DOHH2 (cell line): ENCODE results near the gene RAD51D.
A peak's percentile ranks its signal among the peaks of the same experiment; 100 is the strongest.

ENCODE experiments used
- H3F3A ChIP-seq: fragments of 200-600 bp; sonication (generic), shearing (Covaris generic); 2 replicates; pipeline ENCODE4 v1.6.0; 2016; ENCODE audit warnings: antibody characterized with exemption, mild to moderate bottlenecking; ENCODE audit not compliant: control insufficient read depth, insufficient read depth
- H3K27ac ChIP-seq: fragments of 200-600 bp; sonication (generic); 2 replicates; pipeline ENCODE4 v1.5.1; 2014; ENCODE audit warnings: low read depth, mild to moderate bottlenecking, low read length, moderate library complexity
- H3K27me3 ChIP-seq: fragments of 200-600 bp; sonication (generic); 2 replicates; pipeline ENCODE4 v1.6.1; 2014; ENCODE audit warnings: mild to moderate bottlenecking, low read length, mixed read lengths; ENCODE audit not compliant: control insufficient read depth
- H3K36me3 ChIP-seq: fragments of 200-600 bp; sonication (generic); 2 replicates; pipeline ENCODE4 v1.6.1; 2014; ENCODE audit warnings: mild to moderate bottlenecking, low read length, moderate library complexity, mixed read lengths; ENCODE audit not compliant: control insufficient read depth
- H3K4me1 ChIP-seq: fragments of 200-600 bp; sonication (generic); 2 replicates; pipeline ENCODE4 v1.6.1; 2014; ENCODE audit warnings: mild to moderate bottlenecking, low read length, mixed read lengths; ENCODE audit not compliant: control insufficient read depth
- H3K4me2 ChIP-seq: fragments of 200-600 bp; sonication (generic); 2 replicates; pipeline ENCODE4 v1.6.0; 2014; ENCODE audit warnings: mild to moderate bottlenecking, low read length, moderate library complexity
- H3K4me3 ChIP-seq: fragments of 200-600 bp; sonication (generic); 2 replicates; pipeline ENCODE4 v1.5.1; 2014; ENCODE audit warnings: mild to moderate bottlenecking, low read length, mixed read lengths
- H3K79me2 ChIP-seq: fragments of 200-600 bp; sonication (generic); 2 replicates; pipeline ENCODE4 v1.6.1; 2014; ENCODE audit warnings: mild to moderate bottlenecking, low read length, mixed read lengths; ENCODE audit not compliant: control insufficient read depth
- H3K9me2 ChIP-seq: fragments of 200-600 bp; sonication (generic); replicated peaks from 2 replicates; pipeline ENCODE4 v1.6.1; 2014; ENCODE audit warnings: mild to moderate bottlenecking, low read length, mixed read lengths; ENCODE audit not compliant: control insufficient read depth
- H3K9me3 ChIP-seq: fragments of 200-600 bp; sonication (generic); 2 replicates; pipeline ENCODE4 v1.6.1; 2014; ENCODE audit warnings: antibody characterized with exemption, low read length, mixed read lengths; ENCODE audit not compliant: control insufficient read depth, insufficient read depth
- H4K20me1 ChIP-seq: fragments of 200-600 bp; sonication (generic); 2 replicates; pipeline ENCODE4 v1.6.0; 2014; ENCODE audit warnings: low read depth, mild to moderate bottlenecking, antibody characterized with exemption, low read length, moderate library complexity; ENCODE audit not compliant: control insufficient read depth, insufficient read depth
- EZH2phosphoT487 ChIP-seq: fragments of 200-600 bp; sonication (generic); IDR thresholded peaks from 2 replicates; pipeline ENCODE4 v1.6.1; 2017; ENCODE audit warnings: borderline replicate concordance, mild to moderate bottlenecking, antibody characterized with exemption, low read length, moderate library complexity, mixed read lengths
- TF ChIP-seq, protein P1 (sequence below): fragments of 200-600 bp; sonication (generic); IDR thresholded peaks from one replicate; pipeline ENCODE4 v1.5.1; 2014; ENCODE audit warnings: antibody characterized with exemption, mild to moderate bottlenecking, low read depth, low read length; ENCODE audit not compliant: poor library complexity, severe bottlenecking

Gene RAD51D

DNA sequence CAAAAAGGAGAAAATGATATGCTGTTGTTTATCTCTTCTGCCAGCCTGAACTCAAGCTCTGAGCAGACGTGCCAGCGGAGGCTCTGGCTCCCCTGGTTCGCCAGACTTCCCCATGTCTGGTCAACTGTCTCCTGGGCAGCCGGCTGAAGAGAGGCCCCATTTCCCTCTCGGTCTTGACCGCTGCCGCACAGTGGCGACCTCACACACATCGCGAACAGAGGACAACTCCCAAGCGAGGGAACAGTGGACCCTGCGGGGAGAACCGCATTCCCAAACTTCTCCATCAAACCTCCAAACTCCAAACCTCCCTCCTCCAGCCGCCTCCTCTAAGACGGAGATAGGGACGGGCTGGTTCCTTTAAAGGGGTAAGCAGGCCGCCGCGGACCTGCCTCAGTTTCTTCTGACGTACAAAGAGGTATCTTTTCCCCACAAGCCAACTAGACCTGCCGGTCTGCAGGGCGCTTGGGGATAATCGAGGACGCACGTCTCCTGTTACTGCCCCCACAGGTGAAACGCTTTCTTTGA lies 31.2 kb downstream of the RAD51D start:
- H3K27me3 ChIP-seq: no peaks in the 10 kb centered on the region
- H3K27ac ChIP-seq: peak overlapping the region; percentile 16; the same call in 1 of the 2 replicates
- peaks cover 19% of the 10 kb centered on the region for H3K4me1 ChIP-seq
- H3K36me3 ChIP-seq: no peaks in the 10 kb centered on the region
- peak overlapping the region; percentile 78 for H3K4me3 ChIP-seq
- H3F3A ChIP-seq: peaks cover 10% of the 10 kb centered on the region; the same call in 1 of the 2 replicates
- H3K79me2 ChIP-seq: no peaks in the 10 kb centered on the region; the same call in 1 of the 2 replicates
- H3K9me2 ChIP-seq: no peaks in the 10 kb centered on the region
- no peaks in the 10 kb centered on the region for H4K20me1 ChIP-seq
- no peak for TF ChIP-seq EZH2phosphoT487
- TF ChIP-seq, protein P1, sequence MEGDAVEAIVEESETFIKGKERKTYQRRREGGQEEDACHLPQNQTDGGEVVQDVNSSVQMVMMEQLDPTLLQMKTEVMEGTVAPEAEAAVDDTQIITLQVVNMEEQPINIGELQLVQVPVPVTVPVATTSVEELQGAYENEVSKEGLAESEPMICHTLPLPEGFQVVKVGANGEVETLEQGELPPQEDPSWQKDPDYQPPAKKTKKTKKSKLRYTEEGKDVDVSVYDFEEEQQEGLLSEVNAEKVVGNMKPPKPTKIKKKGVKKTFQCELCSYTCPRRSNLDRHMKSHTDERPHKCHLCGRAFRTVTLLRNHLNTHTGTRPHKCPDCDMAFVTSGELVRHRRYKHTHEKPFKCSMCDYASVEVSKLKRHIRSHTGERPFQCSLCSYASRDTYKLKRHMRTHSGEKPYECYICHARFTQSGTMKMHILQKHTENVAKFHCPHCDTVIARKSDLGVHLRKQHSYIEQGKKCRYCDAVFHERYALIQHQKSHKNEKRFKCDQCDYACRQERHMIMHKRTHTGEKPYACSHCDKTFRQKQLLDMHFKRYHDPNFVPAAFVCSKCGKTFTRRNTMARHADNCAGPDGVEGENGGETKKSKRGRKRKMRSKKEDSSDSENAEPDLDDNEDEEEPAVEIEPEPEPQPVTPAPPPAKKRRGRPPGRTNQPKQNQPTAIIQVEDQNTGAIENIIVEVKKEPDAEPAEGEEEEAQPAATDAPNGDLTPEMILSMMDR: peak; percentile 41
- H3K9me3 ChIP-seq: no peaks in the 10 kb centered on the region
- H3K4me2 ChIP-seq: peak overlapping the region; percentile 89

DNA sequence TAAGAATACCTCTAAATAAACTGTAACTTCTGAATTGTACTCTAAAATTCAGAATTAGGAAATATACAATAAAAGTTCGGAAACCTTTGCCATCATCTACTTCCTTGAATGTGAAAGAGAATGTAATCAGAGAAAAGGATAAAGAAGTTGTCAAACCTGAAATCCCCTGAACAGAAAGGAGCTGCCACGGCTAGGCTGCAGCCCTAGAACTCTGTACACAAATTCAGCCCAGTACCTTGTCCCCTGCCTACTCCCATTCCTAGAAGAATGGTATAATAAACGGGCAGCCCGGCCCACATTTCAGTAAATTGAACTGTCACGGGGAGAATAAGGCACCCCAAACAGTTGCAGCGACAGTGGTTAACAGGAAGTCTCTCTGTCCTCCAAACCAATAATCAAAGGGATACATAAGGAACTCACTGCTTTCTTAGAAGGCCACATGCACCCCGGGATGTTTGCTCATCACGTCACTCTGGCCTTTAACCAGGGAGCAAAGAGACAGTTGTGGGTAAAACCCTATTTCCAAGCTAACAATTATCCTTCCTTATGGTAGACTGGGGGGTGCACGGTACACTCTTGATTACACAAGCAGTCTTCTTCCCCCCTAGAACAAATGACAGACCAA lies 31.8 kb downstream of the RAD51D start:
- H3K79me2 ChIP-seq: no peaks in the 10 kb centered on the region; the same call in 1 of the 2 replicates

DNA sequence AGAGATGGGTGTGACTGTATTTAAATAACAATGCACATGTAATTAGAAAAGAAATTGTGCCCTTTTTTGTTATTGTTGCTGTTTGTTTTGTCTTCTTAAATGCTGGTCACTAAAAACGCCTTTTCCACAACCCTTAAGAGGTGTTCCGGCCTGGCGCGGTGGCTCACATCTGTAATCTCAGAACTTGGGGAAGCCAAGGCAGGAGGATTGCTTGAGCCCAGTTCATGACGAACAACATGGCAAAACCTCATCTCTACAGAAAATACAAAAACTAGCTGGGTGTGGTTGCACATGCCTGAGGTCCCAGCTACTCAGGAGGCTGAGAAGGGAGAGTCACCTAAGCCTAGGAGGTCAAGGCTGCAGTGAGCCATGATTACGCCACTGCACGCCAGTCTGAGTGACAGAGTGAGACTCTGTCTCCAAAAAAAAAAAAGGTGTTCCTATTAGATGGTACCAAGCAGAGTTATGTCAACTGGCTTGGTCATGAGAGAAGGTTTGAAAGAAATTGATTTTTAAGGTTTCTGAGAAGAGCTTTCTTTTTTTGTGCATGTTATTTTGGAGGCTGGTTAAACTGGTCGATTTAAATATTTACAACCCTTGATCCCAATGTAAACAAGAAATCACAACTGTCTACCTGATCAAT lies 32.6 kb downstream of the RAD51D start:
- Histone ChIP-seq H3K27me3 (no peaks in the 10 kb centered on the region), H3K79me2 (no peaks in the 10 kb centered on the region; the same call in 1 of the 2 replicates), H3K27ac (no peak overlapping the region), H3F3A (peaks cover 10% of the 10 kb centered on the region; the same call in 1 of the 2 replicates), H3K36me3 (no peaks in the 10 kb centered on the region), H3K9me3 (no peaks in the 10 kb centered on the region), H3K4me3 (0 out of 2 replicates have a peak overlapping the region, but pooled peaks have one; percentile 78), H3K9me2 (no peaks in the 10 kb centered on the region), H4K20me1 (no peaks in the 10 kb centered on the region), H3K4me2 (peak overlapping the region; percentile 89; the same call in 1 of the 2 replicates), H3K4me1 (peaks cover 32% of the 10 kb centered on the region)
- TF ChIP-seq, protein P1: no peak
- TF ChIP-seq EZH2phosphoT487: no peak

More for the DNA sequence above, 31.8 kb downstream of the RAD51D start:
- H3K27me3 ChIP-seq: no peaks in the 10 kb centered on the region
- no peaks in the 10 kb centered on the region for H3K9me3 ChIP-seq
- H3K9me2 ChIP-seq: no peaks in the 10 kb centered on the region
- no peaks in the 10 kb centered on the region for H4K20me1 ChIP-seq
- no peak for TF ChIP-seq EZH2phosphoT487
- TF ChIP-seq, protein P1: no peak
- no peaks in the 10 kb centered on the region for H3K36me3 ChIP-seq
- H3K4me3 ChIP-seq: peak overlapping the region; percentile 78
- no peak overlapping the region for H3K27ac ChIP-seq
- peaks cover 10% of the 10 kb centered on the region; the same call in 1 of the 2 replicates for H3F3A ChIP-seq
- peak overlapping the region; percentile 89 for H3K4me2 ChIP-seq
- H3K4me1 ChIP-seq: peaks cover 24% of the 10 kb centered on the region
